Measurements from ENCODE around the gene LTC4S. TPM values are rescaled to one million over a fixed set of nuclear protein-coding genes. Genes with fewer than 3 reads are reported as not detected.

Gene LTC4S
- total and polyA plus RNA-seq, 12 donors, result 5.4 to 20.0 (median 8.8) TPM

GRCh38 chr5:179802207-179802883, 8.6 kb downstream of the LTC4S start:
- peaks cover 15 to 48% (median 42%) of the 10 kb centered on the region in 9 donors for H3K4me1 ChIP-seq
- 77 to 82% methylated on average over 19 of the region's 19 CpGs for WGBS, 2 donors
- intact Hi-C loops (cut with DNase I), result loop anchor here in 2 of 10 donors (5.0 kb wide), 1 partner anchor 105 kb away; the partner anchor contains the start of gene TBC1D9B (in 2 of the 2)

GRCh38 chr5:179802950-179803562, 9.3 kb downstream of the LTC4S start:
- TF ChIP-seq, protein P1, sequence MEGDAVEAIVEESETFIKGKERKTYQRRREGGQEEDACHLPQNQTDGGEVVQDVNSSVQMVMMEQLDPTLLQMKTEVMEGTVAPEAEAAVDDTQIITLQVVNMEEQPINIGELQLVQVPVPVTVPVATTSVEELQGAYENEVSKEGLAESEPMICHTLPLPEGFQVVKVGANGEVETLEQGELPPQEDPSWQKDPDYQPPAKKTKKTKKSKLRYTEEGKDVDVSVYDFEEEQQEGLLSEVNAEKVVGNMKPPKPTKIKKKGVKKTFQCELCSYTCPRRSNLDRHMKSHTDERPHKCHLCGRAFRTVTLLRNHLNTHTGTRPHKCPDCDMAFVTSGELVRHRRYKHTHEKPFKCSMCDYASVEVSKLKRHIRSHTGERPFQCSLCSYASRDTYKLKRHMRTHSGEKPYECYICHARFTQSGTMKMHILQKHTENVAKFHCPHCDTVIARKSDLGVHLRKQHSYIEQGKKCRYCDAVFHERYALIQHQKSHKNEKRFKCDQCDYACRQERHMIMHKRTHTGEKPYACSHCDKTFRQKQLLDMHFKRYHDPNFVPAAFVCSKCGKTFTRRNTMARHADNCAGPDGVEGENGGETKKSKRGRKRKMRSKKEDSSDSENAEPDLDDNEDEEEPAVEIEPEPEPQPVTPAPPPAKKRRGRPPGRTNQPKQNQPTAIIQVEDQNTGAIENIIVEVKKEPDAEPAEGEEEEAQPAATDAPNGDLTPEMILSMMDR (IDR thresholded peaks at IDR 0.05), result no peak
- intact Hi-C loops (cut with DNase I), result loop anchor here in 2 of 10 donors (5.0 kb wide), 1 partner anchor 104 kb away; the partner anchor contains the start of gene TBC1D9B (in 2 of the 2)
- Histone ChIP-seq H3K27me3 (no peaks in the 10 kb centered on the region), H3K9me3 (no peaks in the 10 kb centered on the region), H3K4me1 (peaks cover 15 to 55% (median 46%) of the 10 kb centered on the region in 9 donors), H3K4me3 (no peak overlapping the region), H3K36me3 (peaks cover 0 to 47% (median 31%) of the 10 kb centered on the region in 9 donors), H3K27ac (peak overlapping the region in 1 of 10 donors; percentile 47)
- ATAC-seq (no peak), DNase-seq (no peak)
- 79 to 83% methylated on average over 11 of the region's 11 CpGs for WGBS, 2 donors

More at GRCh38 chr5:179802207-179802883, 8.6 kb downstream of the LTC4S start:
- no peak overlapping the region for H3K27ac ChIP-seq
- DNase-seq (no peak), ATAC-seq (no peak)
- H3K27me3 ChIP-seq, result no peaks in the 10 kb centered on the region
- TF ChIP-seq, protein P1 (IDR thresholded peaks at IDR 0.05), result no peak
- H3K36me3 ChIP-seq, result peaks cover 0 to 54% (median 38%) of the 10 kb centered on the region in 9 donors
- H3K9me3 ChIP-seq, result no peaks in the 10 kb centered on the region
- no peak overlapping the region for H3K4me3 ChIP-seq

GRCh38 chr5:179803651-179804554, 10.1 kb downstream of the LTC4S start:
- Histone ChIP-seq H3K27ac (peak overlapping the region in 1 of 10 donors; percentile 47), H3K9me3 (no peaks in the 10 kb centered on the region), H3K4me1 (peaks cover 15 to 55% (median 46%) of the 10 kb centered on the region in 9 donors), H3K4me3 (no peak overlapping the region), H3K27me3 (no peaks in the 10 kb centered on the region), H3K36me3 (peaks cover 0 to 38% (median 22%) of the 10 kb centered on the region in 9 donors)
- intact Hi-C loops (cut with DNase I), result loop anchor here in 2 of 10 donors (5.0 kb wide), 1 partner anchor 103 kb away; the partner anchor contains the start of gene TBC1D9B (in 2 of the 2)
- ATAC-seq (no peak), DNase-seq (no peak)
- 63 to 67% methylated on average over 18 of the region's 18 CpGs for WGBS, 2 donors
- TF ChIP-seq, protein P1 (IDR thresholded peaks at IDR 0.05), result no peak

All from heart right ventricle (tissue), 16 donors.